Epithelial cell of proximal tubule (primary cell): Measurements from ENCODE around the gene NAV2. TPM values are rescaled to one million over a fixed set of nuclear protein-coding genes. Genes with fewer than 3 reads are reported as not detected.

Experiments
- DNase-seq: peaks from one replicate; pipeline ENCODE4 v3.0.0-alpha.2; 2011; ENCODE audit warnings: low read depth
- H3K4me3 ChIP-seq: 2 replicates; pipeline ENCODE4 v1.5.1; 2011; ENCODE audit warnings: low read depth, mild to moderate bottlenecking, low read length
- CTCF ChIP-seq: conservative IDR thresholded peaks from 2 replicates; pipeline ENCODE4 v1.5.1; 2012; ENCODE audit warnings: low read depth, mild to moderate bottlenecking, low read length
- total RNA-seq: library from RNA; depleted of rRNA; stranded (reverse); fragments of >200 nt; gene quantifications from 2 replicates; pipeline ENCODE4 v1.2.3, GENCODE V29; 2015

NAV2 gene
- total RNA-seq, 1 donor from 2014 or later = 19.0 TPM

GRCh38 chr11:20017320-20017719 lies 304.7 kb downstream of the NAV2 start:
- DNase-seq = no peak
- no peak for TF ChIP-seq CTCF
- no peak overlapping the region for H3K4me3 ChIP-seq

- no peak for TF ChIP-seq CTCF
- DNase-seq = no peak
- no peak overlapping the region for H3K4me3 ChIP-seq
Observed at GRCh38 chr11:20020198-20020597, 307.6 kb downstream of the NAV2 start.

GRCh38 chr11:20020716-20021115 lies 308.1 kb downstream of the NAV2 start:
- TF ChIP-seq CTCF = no peak
- H3K4me3 ChIP-seq = no peak overlapping the region
- no peak for DNase-seq

- no peak for DNase-seq
- no peak for TF ChIP-seq CTCF
- H3K4me3 ChIP-seq = no peak overlapping the region
Observed at GRCh38 chr11:20021212-20021611, 308.6 kb downstream of the NAV2 start.

- no peak for DNase-seq
- no peak for TF ChIP-seq CTCF
- H3K4me3 ChIP-seq = no peak overlapping the region
Observed at GRCh38 chr11:20021771-20022362, 309.2 kb downstream of the NAV2 start.

GRCh38 chr11:20022363-20023081 lies 309.9 kb downstream of the NAV2 start:
- no peak for DNase-seq
- TF ChIP-seq CTCF = no peak
- H3K4me3 ChIP-seq = peak overlapping the region; percentile 48

- no peak for DNase-seq
- no peak for TF ChIP-seq CTCF
- H3K4me3 ChIP-seq = peak overlapping the region; percentile 48
Observed at GRCh38 chr11:20023082-20023426, 310.4 kb downstream of the NAV2 start.
